Activated CD8-positive, alpha-beta T cell treated with anti-CD3 and anti-CD28 coated beads for 36 hours (primary cell): ENCODE measurements around the gene EOGT. TPM values are rescaled to one million over a fixed set of nuclear protein-coding genes. Genes with fewer than 3 reads are reported as not detected.

Experiments
- ATAC-seq: fragments of 200-7000 bp; cut with Tn5 transposase; one replicate; pipeline ENCODE4 v1.10.0; 2021; ENCODE audit warnings: mild to moderate bottlenecking, moderate library complexity
- CTCF ChIA-PET: fragments of 350-600 bp; sonication (Branson Sonifier 250); formaldehyde crosslinking; loops from one replicate; lab custom pipeline; 2021; ENCODE audit warnings: antibody characterized with exemption; lab: Charles Lee
- POLR2A ChIA-PET: fragments of 350-600 bp; sonication (Branson Sonifier 250); formaldehyde crosslinking; loops from one replicate; lab custom pipeline; 2021; ENCODE audit warnings: antibody characterized with exemption; lab: Charles Lee
- DNase-seq: peaks from one replicate; pipeline ENCODE4 v3.0.0-alpha.2; 2020
- H3K27ac Mint-ChIP-seq: one replicate; pipeline ENCODE4 v1.8.0; 2021; ENCODE audit warnings: mild to moderate bottlenecking, mixed read lengths
- H3K27me3 Mint-ChIP-seq: one replicate; pipeline ENCODE4 v1.8.0; 2021; ENCODE audit warnings: mixed read lengths
- H3K36me3 Mint-ChIP-seq: one replicate; pipeline ENCODE4 v1.8.0; 2021; ENCODE audit warnings: low read depth, mixed read lengths
- H3K4me1 Mint-ChIP-seq: one replicate; pipeline ENCODE4 v1.8.0; 2021; ENCODE audit warnings: low read depth, mixed read lengths
- H3K4me3 Mint-ChIP-seq: one replicate; pipeline ENCODE4 v1.8.0; 2021; ENCODE audit warnings: mild to moderate bottlenecking, moderate library complexity, mixed read lengths
- H3K9me3 Mint-ChIP-seq: one replicate; pipeline ENCODE4 v1.8.0; 2021; ENCODE audit warnings: mixed read lengths
- intact Hi-C: fragments of 100-400 bp; cut with micrococcal nuclease; formaldehyde crosslinking; loops from one replicate; pipeline ENCODE4 v1.10.0; 2022
- total RNA-seq, 2 experiments: library from RNA; stranded (reverse); gene quantifications; one replicate each; pipeline ENCODE4 v1.2.3, GENCODE V29; 2021
- TF ChIP-seq, protein P1 (sequence below): fragments of 200-600 bp; IDR thresholded peaks from one replicate; pipeline ENCODE4 v1.8.0; 2022; ENCODE audit warnings: antibody characterized with exemption, mild to moderate bottlenecking

Gene EOGT
- total RNA-seq, 2 experiments from 2014 or later: 4.3 to 4.9 TPM

DNA sequence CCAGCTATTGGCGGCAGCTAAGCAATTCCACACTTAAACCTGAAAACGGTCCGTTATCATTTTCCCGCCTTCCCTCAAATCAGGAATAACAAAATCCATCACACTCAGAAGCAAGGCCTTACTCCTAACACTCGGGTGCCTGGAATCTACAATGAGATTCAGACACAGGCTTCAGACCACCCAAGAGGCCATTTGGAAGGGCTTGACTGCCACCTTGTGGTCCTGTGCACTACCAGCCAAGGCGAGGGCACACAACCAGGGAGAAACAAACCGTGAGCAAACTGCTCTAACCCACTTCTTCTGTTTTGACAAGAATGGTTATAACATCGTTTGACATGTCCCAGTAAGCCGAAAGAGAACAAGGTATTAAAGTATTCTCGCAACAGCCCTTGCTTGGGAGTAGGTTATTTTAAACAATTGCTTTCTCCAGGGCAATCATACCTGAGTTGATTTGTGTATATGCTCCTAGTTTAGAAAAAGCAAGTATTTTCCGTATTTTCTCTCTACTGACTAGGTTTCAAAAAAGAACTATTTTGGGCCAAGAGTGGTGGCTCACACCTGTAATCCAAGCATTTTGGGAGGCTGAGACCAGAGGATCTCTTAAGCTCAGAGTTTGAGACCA, 41.0 kb downstream of the EOGT start:
- ChIA-PET CTCF (interaction anchor here (0.7 to 2.0 kb wide), 10 partner anchors 11 to 437 kb away, joined by 3 to 7 read pairs (median 4); no protein-coding TSS in a partner anchor), POLR2A (no interaction called here)
- intact Hi-C loops: no loop called here
- Mint-ChIP-seq H3K9me3 (no peaks in the 10 kb centered on the region), H3K4me1 (no peaks in the 10 kb centered on the region), H3K27me3 (peaks cover 3% of the 10 kb centered on the region), H3K36me3 (peaks cover 1% of the 10 kb centered on the region), H3K4me3 (no peak overlapping the region), H3K27ac (no peak overlapping the region)
- ATAC-seq (peak; percentile 75), DNase-seq (peak; percentile 71)
- TF ChIP-seq, protein P1, sequence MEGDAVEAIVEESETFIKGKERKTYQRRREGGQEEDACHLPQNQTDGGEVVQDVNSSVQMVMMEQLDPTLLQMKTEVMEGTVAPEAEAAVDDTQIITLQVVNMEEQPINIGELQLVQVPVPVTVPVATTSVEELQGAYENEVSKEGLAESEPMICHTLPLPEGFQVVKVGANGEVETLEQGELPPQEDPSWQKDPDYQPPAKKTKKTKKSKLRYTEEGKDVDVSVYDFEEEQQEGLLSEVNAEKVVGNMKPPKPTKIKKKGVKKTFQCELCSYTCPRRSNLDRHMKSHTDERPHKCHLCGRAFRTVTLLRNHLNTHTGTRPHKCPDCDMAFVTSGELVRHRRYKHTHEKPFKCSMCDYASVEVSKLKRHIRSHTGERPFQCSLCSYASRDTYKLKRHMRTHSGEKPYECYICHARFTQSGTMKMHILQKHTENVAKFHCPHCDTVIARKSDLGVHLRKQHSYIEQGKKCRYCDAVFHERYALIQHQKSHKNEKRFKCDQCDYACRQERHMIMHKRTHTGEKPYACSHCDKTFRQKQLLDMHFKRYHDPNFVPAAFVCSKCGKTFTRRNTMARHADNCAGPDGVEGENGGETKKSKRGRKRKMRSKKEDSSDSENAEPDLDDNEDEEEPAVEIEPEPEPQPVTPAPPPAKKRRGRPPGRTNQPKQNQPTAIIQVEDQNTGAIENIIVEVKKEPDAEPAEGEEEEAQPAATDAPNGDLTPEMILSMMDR: peak; percentile 65

DNA sequence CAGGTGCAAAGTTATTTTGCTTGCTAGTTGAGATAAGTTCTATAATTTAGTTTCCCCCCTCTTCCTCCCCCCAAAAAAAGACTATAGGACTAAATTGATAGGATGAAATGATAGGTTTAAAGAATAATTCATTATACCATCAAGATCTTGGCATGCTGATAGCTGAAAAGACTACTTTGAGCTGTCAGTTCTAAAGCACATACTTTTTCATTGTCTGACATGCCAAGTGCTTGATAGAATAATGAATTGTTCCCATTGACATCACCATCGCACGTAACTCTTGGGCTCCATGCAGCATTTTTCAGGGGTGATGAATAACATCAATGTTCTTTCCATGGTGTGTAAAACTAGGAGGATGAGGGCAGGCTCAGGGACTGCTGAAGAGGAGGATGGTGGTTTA, 48.8 kb downstream of the EOGT start:
- Mint-ChIP-seq H3K27me3 (peaks cover 17% of the 10 kb centered on the region), H3K9me3 (no peaks in the 10 kb centered on the region), H3K4me1 (no peaks in the 10 kb centered on the region), H3K36me3 (no peaks in the 10 kb centered on the region), H3K4me3 (no peak overlapping the region), H3K27ac (no peak overlapping the region)
- intact Hi-C loops: no loop called here
- ChIA-PET CTCF (no interaction called here), POLR2A (no interaction called here)
- DNase-seq: no peak
- ATAC-seq: no peak
- TF ChIP-seq, protein P1: no peak

DNA sequence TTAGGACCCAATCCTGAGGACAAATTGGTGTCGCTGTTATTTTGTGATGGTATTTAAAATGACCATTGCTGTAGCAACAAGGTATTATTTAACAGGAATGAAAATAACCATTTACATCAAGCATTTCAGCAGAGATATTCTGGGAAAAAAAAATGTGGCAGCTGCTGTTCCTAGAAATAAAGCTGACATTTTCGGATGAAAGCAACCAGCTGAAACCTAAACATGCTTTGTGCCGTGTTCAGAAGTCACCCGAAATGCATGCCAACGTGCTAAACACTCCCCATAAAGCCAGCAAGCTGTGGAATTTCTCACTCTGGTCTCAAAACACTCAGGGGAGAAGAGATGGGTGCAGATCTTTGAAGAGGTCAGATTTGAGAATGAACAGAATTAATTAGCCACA, 49.6 kb downstream of the EOGT start:
- TF ChIP-seq, protein P1: no peak
- Mint-ChIP-seq H3K4me3 (no peak overlapping the region), H3K36me3 (no peaks in the 10 kb centered on the region), H3K27me3 (peaks cover 19% of the 10 kb centered on the region), H3K27ac (no peak overlapping the region), H3K4me1 (no peaks in the 10 kb centered on the region), H3K9me3 (no peaks in the 10 kb centered on the region)
- ChIA-PET CTCF (no interaction called here), POLR2A (no interaction called here)
- ATAC-seq: no peak
- intact Hi-C loops: no loop called here
- no peak for DNase-seq

DNA sequence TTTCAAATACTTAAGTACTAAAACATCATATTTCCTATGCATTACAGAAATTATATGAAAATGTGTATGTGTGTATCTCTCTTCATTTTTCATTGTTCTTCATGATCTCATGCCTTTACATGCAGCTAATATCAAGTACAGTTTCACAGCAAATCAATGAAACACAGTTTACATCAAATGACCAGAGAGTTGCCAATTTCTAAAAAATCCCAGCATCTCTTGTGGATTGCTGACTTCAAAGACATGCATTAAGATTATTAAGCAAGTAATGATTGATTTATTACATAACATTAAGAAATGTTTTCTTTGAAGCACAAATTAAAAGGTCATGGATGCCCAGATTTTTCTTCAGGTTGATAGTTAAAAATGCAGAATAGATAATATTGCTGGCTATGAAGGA, 50.1 kb downstream of the EOGT start:
- no peaks in the 10 kb centered on the region for H3K4me1 Mint-ChIP-seq
- no peak overlapping the region for H3K27ac Mint-ChIP-seq
- no peaks in the 10 kb centered on the region for H3K9me3 Mint-ChIP-seq
- ChIA-PET CTCF (no interaction called here), POLR2A (no interaction called here)
- TF ChIP-seq, protein P1: no peak
- no peak for DNase-seq
- peaks cover 18% of the 10 kb centered on the region for H3K27me3 Mint-ChIP-seq
- no peaks in the 10 kb centered on the region for H3K36me3 Mint-ChIP-seq
- H3K4me3 Mint-ChIP-seq: no peak overlapping the region
- ATAC-seq: no peak
- intact Hi-C loops: no loop called here

DNA sequence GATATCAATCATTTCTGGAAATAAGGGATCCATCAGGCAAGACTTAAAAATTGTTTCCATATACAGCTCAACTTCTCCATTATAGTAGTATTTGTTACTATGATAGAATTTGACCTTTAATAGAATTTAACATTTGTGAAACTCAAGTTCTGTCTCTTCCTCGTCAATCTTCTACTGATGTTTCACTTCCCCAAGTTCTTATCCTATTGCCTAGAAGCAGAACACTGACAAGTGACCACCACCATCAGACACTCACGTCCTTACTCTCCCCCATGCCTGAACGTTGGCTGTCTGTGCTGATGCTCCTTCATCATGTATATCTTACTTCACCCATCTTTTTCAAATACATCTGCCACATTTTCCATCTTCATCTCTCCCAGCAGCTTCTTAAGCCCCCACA, 54.6 kb downstream of the EOGT start:
- H3K9me3 Mint-ChIP-seq: no peaks in the 10 kb centered on the region
- ATAC-seq (no peak), DNase-seq (no peak)
- H3K27ac Mint-ChIP-seq: no peak overlapping the region
- H3K4me1 Mint-ChIP-seq: no peaks in the 10 kb centered on the region
- TF ChIP-seq, protein P1: no peak
- intact Hi-C loops: no loop called here
- ChIA-PET POLR2A (no interaction called here), CTCF (no interaction called here)
- no peaks in the 10 kb centered on the region for H3K36me3 Mint-ChIP-seq
- H3K4me3 Mint-ChIP-seq: no peak overlapping the region
- peaks cover 20% of the 10 kb centered on the region for H3K27me3 Mint-ChIP-seq
